Stimulated activated CD8-positive, alpha-beta memory T cell treated with anti-CD3 and anti-CD28 coated beads, Interleukin-12 subunit alpha, Interleukin-12 subunit beta, amount 100 ng/mL, for 1 hour (primary cell): Measurements from ENCODE around the gene MCOLN3.
"Not testable (repeated sequence)": the region's sequence is repeated elsewhere in the genome, so short reads cannot be mapped to it uniquely, and the experiment has no call there.

ENCODE experiments used
- DNase-seq: peaks from one replicate; pipeline ENCODE4 v3.0.0-alpha.2; 2020; ENCODE audit warnings: low read depth

The MCOLN3 gene

DNA sequence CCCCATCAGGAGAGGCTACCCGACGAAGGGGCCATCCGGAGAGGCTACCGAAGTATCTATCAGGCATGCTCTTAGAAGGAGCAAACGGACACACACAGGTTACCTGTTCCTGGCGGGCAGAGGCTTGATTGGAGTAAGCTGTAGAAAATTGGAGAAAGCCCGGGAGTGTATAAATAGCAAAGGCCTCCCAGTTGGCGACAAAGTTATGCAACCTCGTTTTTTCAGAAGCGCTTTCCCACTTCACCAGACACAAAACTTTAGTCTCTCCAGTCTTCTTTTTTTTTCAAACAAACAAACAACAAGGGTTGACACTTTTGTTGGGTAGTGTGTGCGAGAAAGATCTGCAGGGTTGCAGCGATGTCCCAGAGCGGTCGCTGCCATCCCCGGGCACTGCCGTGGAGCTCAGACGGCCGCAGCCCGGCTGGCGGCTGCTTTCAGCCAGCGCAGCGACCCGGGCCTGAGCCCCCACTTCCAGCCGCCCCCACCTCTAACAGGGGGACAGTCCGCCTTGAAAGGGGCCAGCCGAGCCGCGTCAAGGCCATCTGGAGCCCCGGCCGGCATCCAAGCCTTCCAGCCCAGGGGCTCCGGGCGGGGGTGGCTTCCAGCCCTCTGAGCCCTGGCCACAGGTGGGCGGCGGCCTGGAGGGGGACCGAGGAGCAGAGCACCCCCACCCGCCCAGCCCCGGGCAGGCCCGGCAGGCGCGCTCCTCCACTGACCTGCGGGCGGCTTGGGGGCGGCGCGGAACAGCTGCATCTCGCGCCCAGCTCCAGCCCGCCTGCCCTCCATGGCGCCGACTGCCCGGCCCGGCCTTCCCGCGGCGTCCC, 616 bp downstream of the MCOLN3 start:
- no peak for DNase-seq

DNA sequence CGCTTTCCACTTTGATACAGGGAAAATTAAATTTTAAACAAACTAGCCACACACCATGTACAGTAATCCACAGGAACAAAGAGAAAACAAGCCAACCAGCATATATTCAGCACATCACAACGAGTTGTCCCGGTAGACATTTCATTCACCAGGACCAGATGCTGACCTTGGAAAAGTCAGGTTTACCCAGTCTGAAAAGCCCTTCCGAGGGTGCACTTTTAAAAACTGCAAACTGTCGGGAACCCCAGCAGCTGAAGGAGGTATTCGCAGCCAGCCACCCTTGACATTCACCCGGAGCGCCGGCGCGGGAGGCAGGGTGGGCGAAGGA, 1.2 kb downstream of the MCOLN3 start:
- no peak for DNase-seq

- no peak for DNase-seq
Measured at GRCh38 chr1:85042413-85042812, 5.9 kb downstream of the MCOLN3 start.

- no peak for DNase-seq
Measured at GRCh38 chr1:85041793-85042192, 6.5 kb downstream of the MCOLN3 start.

GRCh38 chr1:85033221-85033620, 15.1 kb downstream of the MCOLN3 start:
- DNase-seq = no peak

DNA sequence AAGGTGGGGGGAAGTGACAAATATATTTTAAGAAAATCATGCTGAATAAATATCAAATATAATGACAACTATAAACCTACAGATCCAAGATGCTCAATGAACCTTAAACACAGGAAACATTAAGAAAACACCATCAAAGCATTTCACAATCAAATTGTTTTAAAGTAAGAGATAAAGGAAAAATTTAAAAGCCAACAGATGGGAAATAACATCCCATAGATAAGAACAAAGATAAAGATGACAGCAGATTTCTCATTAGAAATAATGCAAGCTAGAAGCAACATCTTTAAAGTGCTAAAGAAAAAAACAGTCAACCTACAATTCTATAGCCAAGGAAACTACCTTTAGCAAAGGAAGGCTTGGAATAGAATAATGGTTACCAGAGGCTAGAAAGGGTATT, 17.8 kb downstream of the MCOLN3 start:
- no peak for DNase-seq

GRCh38 chr1:85028151-85028550, 20.1 kb downstream of the MCOLN3 start:
- DNase-seq = no peak

- no peak for DNase-seq
Measured at GRCh38 chr1:85027242-85027983, 20.9 kb downstream of the MCOLN3 start.

GRCh38 chr1:85025940-85026339, 22.4 kb downstream of the MCOLN3 start:
- no peak for DNase-seq

- no peak for DNase-seq
Measured at GRCh38 chr1:85024736-85025135, 23.6 kb downstream of the MCOLN3 start.

DNA sequence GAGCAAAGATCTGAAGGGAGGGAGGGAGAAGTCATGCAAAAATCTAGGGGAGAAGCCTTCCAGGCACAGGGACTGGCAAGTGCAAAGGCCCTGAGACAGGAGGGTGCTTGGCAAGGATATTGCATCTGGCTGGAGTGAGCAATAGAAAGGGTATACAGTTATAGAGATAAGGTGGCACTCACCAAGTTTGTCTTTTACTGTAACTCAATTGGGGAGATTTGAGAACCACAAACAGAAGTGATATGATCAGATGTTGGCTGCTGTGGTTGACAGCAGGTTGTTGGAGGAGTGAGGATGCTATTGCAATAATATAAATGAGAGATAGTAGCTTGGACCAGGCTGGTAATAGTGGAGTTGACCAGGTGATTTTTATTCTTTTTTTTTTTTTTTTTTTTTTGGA, 25.6 kb downstream of the MCOLN3 start:
- DNase-seq = no peak

- DNase-seq = no peak
Measured at GRCh38 chr1:85019994-85020393, 28.3 kb downstream of the MCOLN3 start.

DNA sequence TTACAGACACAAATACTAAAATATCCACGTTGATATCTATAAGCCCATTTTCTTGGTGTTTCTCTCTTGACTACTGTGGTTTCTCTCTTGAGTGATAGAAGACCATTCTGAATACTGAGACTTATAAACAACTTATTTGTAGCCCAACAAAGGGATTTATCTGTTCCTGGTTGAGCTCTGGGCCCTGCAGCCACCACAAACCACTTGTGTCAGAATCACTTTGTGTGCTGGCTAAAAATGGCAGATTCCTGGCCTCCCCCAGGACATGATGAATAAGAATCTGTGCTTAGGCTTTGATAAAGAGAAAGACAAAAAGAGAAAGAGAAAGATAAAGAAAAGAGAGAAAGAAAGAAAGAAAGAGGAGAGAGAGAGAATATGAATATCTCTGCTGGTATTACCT, 32.5 kb downstream of the MCOLN3 start:
- no peak for DNase-seq

- DNase-seq = not testable (repeated sequence)
Measured at GRCh38 chr1:85005641-85006040, 42.7 kb downstream of the MCOLN3 start.

- no peak for DNase-seq
Measured at GRCh38 chr1:85001742-85002141, 46.6 kb downstream of the MCOLN3 start.

- peak; percentile 40 for DNase-seq
Measured at GRCh38 chr1:84998642-84999280, 49.5 kb downstream of the MCOLN3 start.

DNA sequence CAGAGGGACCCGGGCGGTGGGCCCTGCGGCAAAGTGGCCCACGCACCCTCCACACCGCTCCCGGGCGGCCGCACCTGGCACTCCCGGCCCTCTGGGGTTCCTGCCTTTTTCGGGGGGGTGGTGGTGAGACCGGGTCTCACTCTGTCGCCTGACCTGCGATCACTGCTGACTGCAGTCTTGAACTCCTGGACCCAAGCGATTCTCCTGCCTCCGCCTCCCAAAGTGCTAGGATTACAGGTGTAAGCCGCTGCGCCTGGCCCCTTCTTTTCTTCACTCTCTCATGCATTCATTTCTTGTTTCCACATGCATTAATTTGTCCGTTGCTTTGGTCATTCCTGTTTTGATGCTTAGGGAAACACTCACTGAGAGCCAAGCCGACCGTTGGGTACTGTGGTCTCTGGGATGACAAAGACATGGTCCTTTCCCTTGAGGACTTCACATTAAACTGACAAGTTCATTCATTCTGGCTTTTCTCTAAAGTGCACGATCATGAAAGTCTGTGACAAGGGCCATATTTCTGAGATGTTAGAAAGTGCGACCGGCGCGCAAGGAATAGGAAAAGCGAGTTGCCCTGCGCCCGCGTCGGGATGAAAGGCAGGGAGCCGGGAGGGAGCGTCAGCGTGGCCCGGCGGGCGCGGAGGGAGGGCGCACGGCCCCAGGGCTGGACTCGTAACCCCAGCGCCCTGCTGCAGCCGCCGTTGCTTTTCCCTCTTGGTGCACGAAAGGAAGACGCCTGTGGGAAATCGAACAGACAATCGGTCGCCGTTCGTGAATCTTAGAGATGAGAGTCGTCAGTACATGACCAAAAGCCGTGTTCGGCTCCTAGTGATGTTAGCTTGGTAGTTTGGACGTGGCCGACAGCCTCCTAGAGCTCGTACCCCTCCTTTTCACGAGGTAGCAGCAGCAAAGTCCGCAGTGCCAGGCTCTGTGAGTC, 50.4 kb downstream of the MCOLN3 start:
- no peak for DNase-seq

DNA sequence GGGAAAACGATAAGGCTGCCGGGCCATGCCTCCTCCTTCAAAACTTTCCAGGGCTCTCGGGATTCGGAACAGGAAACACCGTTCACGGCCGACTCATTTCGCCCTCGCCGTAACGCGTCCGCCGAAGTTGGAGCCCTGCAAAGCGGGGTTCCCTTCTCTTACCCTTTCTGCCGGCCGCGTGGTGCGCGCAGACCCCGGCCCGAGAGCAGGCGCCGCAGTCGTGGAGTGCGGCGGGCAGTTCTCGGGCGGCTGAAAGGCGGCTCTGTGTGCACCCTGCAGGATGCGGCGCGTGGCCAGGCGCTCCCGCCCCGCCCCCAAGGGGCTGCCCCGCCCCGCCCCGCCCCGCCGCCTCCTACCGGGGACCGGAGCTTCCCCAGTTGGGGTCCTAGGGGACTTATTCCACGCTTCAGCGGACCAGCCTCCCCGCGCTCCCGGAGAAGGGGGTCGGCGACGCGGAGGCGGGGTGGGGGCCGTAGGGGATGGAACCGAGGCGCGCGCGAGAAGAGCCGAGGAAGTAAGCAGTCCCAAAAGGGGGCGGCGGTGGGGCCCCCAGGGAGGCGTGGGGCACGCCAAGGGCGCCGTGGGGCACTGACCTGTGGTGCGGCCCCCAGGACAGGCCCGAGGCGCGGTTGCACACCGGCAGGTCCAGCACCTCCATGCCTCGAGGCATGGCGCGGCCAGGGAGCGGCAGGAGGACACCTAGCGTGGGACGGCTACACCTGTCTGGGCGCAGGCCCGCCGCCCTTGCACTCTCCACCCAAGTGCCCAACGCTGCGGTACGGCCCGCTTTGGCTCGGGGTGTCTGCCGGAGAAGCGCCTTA, 51.2 kb downstream of the MCOLN3 start, which contains the start of gene MCOLN2:
MCOLN2 (minus strand) TSS at position 268 of the 821 bp plus-strand sequence; CDS start at position 27, 241 bp downstream.
- no peak for DNase-seq

DNA sequence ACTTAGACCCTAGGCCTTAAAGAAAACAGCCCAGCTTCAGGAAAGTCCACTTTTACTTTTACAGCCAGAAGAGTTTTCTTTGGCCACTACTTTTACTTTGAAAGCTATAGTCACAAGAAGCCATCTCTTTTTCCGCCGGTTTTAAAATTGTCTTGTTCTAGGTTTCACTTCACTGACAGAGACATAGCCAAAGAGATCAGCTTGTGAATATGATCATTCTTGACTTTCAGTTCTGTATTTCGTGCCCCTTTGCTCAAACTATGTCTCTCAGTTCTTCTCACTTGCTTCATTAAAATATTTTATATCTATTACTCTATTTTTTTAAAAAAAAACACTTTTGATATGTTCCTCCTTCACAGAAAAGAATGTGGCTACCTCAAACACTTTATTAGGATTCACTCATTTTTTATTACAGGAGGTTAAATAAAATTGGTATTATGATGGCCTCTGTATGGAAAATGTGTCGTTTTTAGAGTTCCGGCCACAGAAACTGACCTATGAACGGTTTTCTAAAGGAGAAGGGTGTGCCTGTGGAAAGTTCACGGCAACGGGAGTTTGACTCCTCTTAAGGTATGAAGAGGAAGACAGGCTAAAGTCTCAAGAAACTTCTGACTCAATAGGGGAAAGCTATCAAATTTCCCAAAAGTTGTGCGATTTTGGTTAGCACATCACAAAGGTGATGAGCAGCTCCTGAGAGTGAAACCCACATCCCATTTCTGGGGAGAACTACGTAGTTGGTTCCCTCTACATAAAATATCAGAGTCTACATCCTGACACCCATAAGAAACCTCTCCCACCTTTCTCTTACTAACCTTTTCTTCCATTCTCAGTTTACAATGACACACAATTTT, 52.6 kb downstream of the MCOLN3 start:
- no peak for DNase-seq
